Mesenchymal stem cell (in vitro differentiated cells and primary cell): ENCODE results near the gene CTNND1.

Experiments
- DNase-seq: peaks from one replicate; pipeline ENCODE4 v3.0.0-alpha.2; 2013
- H2AFZ ChIP-seq: one replicate; pipeline ENCODE4 v1.6.1; 2013; ENCODE audit warnings: low read depth, mild to moderate bottlenecking, control low read depth, inconsistent platforms, low read length, moderate library complexity
- H2AK5ac ChIP-seq: 2 replicates; pipeline ENCODE4 v1.6.1; 2013; ENCODE audit warnings: low read length, moderate library complexity, mild to moderate bottlenecking, inconsistent platforms; ENCODE audit not compliant: severe bottlenecking
- H2BK120ac ChIP-seq: one replicate; pipeline ENCODE4 v1.6.1; 2013; ENCODE audit warnings: low read depth, mild to moderate bottlenecking, inconsistent platforms, low read length, moderate library complexity
- H2BK12ac ChIP-seq, 2 experiments: one replicate each; pipeline ENCODE4 v1.6.1; 2013; ENCODE audit warnings: inconsistent platforms in 2 of 2, low read length in 2 of 2, mild to moderate bottlenecking in 2 of 2, moderate library complexity in 2 of 2, control low read depth in 1 of 2
- H2BK15ac ChIP-seq: one replicate; pipeline ENCODE4 v1.6.1; 2013; ENCODE audit warnings: mild to moderate bottlenecking, low read depth, inconsistent platforms; ENCODE audit not compliant: poor library complexity, severe bottlenecking
- H2BK5ac ChIP-seq: 2 replicates; pipeline ENCODE4 v1.6.1; 2013; ENCODE audit warnings: low read depth, mild to moderate bottlenecking, low read length, control low read depth, inconsistent platforms; ENCODE audit not compliant: poor library complexity, severe bottlenecking
- H3K14ac ChIP-seq, 2 experiments: one replicate each; pipeline ENCODE4 v1.6.1; 2013; ENCODE audit warnings: inconsistent platforms in 2 of 2, low read length in 2 of 2, control low read depth in 1 of 2, mild to moderate bottlenecking in 1 of 2, moderate library complexity in 1 of 2
- H3K18ac ChIP-seq, 2 experiments: one replicate each; pipeline ENCODE4 v1.6.1; 2013; ENCODE audit warnings: inconsistent platforms in 2 of 2, low read length in 2 of 2, control low read depth in 1 of 2, low read depth in 1 of 2, mild to moderate bottlenecking in 1 of 2
- H3K23ac ChIP-seq, 2 experiments: one replicate each; pipeline ENCODE4 v1.6.1; 2013; ENCODE audit warnings: inconsistent platforms in 2 of 2, low read length in 2 of 2, mild to moderate bottlenecking in 2 of 2, moderate library complexity in 2 of 2, control low read depth in 1 of 2
- H3K27ac ChIP-seq: 2 replicates; pipeline ENCODE4 v1.5.1; 2013; ENCODE audit warnings: mild to moderate bottlenecking, moderate library complexity, low read length, control low read depth, inconsistent platforms; ENCODE audit not compliant: poor library complexity, severe bottlenecking
- H3K27me3 ChIP-seq, 2 experiments: 2 replicates each; pipeline versions ENCODE4 v1.6.1 to v1.7.0; 2013; ENCODE audit warnings: low read length in 2 of 2, mild to moderate bottlenecking in 2 of 2, moderate library complexity in 2 of 2, control low read depth in 1 of 2, inconsistent platforms in 1 of 2; ENCODE audit not compliant: control insufficient read depth in 1 of 2, insufficient read depth in 1 of 2
- H3K36me3 ChIP-seq, 2 experiments: 2 replicates each; pipeline versions ENCODE4 v1.6.1 to v1.7.0; 2013; ENCODE audit warnings: low read length in 2 of 2, control low read depth in 1 of 2, inconsistent platforms in 1 of 2, low read depth in 1 of 2, mild to moderate bottlenecking in 1 of 2; ENCODE audit not compliant: insufficient read depth in 2 of 2, control insufficient read depth in 1 of 2
- H3K4ac ChIP-seq, 2 experiments: one replicate each; pipeline ENCODE4 v1.6.1; 2013; ENCODE audit warnings: inconsistent platforms in 2 of 2, low read length in 2 of 2, mild to moderate bottlenecking in 2 of 2, moderate library complexity in 2 of 2, control low read depth in 1 of 2, low read depth in 1 of 2
- H3K4me1 ChIP-seq: 2 replicates; pipeline ENCODE4 v1.6.1; 2013; ENCODE audit warnings: low read depth, low read length, control low read depth; ENCODE audit not compliant: control insufficient read depth, insufficient read depth
- H3K4me2 ChIP-seq: 2 replicates; pipeline ENCODE4 v1.6.1; 2013; ENCODE audit warnings: low read length, mild to moderate bottlenecking, inconsistent platforms; ENCODE audit not compliant: poor library complexity, severe bottlenecking
- H3K4me3 ChIP-seq, 2 experiments: 2 replicates each; pipeline versions ENCODE4 v1.5.1 to v1.7.0; 2013; ENCODE audit warnings: low read length in 2 of 2, mild to moderate bottlenecking in 2 of 2, control low read depth in 1 of 2, low read depth in 1 of 2; ENCODE audit not compliant: insufficient read depth in 1 of 2
- H3K79me1 ChIP-seq: replicated peaks from 2 replicates; pipeline ENCODE4 v1.6.1; 2013; ENCODE audit warnings: mild to moderate bottlenecking, control low read depth, low read length, inconsistent platforms; ENCODE audit not compliant: poor library complexity, severe bottlenecking
- H3K9ac ChIP-seq: 2 replicates; pipeline ENCODE4 v1.7.0; 2013; ENCODE audit warnings: mild to moderate bottlenecking, low read length, moderate library complexity
- H3K9me3 ChIP-seq: 2 replicates; pipeline ENCODE4 v1.7.0; 2013; ENCODE audit warnings: mild to moderate bottlenecking, low read length; ENCODE audit not compliant: control insufficient read depth
- H4K8ac ChIP-seq: one replicate; pipeline ENCODE4 v1.6.1; 2013; ENCODE audit warnings: inconsistent platforms, mild to moderate bottlenecking, low read length, moderate library complexity
- H4K91ac ChIP-seq: one replicate; pipeline ENCODE4 v1.6.1; 2013; ENCODE audit warnings: mild to moderate bottlenecking, low read length, inconsistent platforms
- WGBS: methylation state at CpG from one replicate; pipeline ENCODE4 v1.1.7; 2013; ENCODE audit warnings: mixed read lengths; 5-methylcytosine and 5-hydroxymethylcytosine counted together

The CTNND1 gene

DNA sequence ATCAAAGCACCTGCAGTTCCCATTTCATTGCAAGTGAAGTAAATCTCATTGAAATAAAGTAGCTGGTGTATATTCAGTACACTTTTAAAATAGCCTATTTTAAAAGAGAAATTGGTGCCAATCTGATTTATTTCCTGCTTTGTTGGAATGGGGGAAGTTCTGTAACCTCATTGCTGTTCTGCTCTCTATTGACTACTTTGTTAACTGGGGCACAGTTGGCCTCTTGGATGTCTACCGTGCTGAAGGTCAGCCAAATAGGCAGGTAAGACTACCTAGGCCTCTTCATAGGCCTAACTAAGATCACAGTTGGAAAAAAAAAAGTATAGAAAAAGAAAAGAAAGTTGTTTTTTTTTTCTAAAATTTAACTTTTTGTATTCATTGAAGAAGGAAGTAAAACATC lies 9.2 kb downstream of the CTNND1 start:
- Histone ChIP-seq H3K79me1 (no peaks in the 10 kb centered on the region), H2BK120ac (no peak overlapping the region), H3K4me2 (no peak overlapping the region), H2AK5ac (no peak overlapping the region), H3K4me1 (peaks cover 5% of the 10 kb centered on the region), H2BK12ac (no peak overlapping the region), H4K91ac (no peak overlapping the region), H3K9me3 (no peaks in the 10 kb centered on the region), H3K23ac (no peak overlapping the region), H4K8ac (no peak overlapping the region), H2AFZ (no peak overlapping the region), H3K4ac (no peak overlapping the region), H3K36me3 (no peaks in the 10 kb centered on the region), H3K18ac (no peak overlapping the region), H3K14ac (no peak overlapping the region), H3K27me3 (no peaks in the 10 kb centered on the region), H2BK15ac (no peak overlapping the region), H2BK5ac (no peak overlapping the region), H3K4me3 (no peak overlapping the region), H3K27ac (no peak overlapping the region), H3K9ac (no peak overlapping the region)
- WGBS = no CpG with 5 or more reads among the region's 1 CpG
- DNase-seq = no peak

DNA sequence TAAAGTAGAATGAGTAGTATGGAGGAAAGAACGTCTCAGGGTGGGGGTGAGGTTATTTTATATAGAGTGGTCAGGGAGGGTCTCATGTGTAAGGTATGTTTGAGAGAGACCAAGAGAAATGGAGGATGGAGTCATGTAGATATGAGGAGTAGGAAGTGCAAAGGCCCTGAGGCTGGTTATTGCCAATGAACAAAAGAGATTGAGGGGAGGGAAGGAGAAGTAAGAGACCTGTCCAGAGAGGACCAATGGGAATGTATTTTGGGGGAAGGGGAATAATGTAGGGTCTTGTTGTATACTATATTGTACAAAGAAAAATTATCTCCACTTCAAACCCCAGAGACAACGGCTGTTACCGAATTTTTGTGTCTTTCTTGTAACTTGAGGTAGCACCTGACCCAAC lies 9.8 kb downstream of the CTNND1 start:
- Histone ChIP-seq H2AK5ac (no peak overlapping the region), H3K4me2 (no peak overlapping the region), H3K27me3 (no peaks in the 10 kb centered on the region), H4K8ac (no peak overlapping the region), H3K36me3 (no peaks in the 10 kb centered on the region), H3K23ac (no peak overlapping the region), H3K9me3 (no peaks in the 10 kb centered on the region), H3K79me1 (no peaks in the 10 kb centered on the region), H2BK15ac (no peak overlapping the region), H2BK12ac (no peak overlapping the region), H3K4me1 (peaks cover 4% of the 10 kb centered on the region), H2BK120ac (no peak overlapping the region), H3K14ac (no peak overlapping the region), H3K9ac (no peak overlapping the region), H2BK5ac (no peak overlapping the region), H2AFZ (no peak overlapping the region), H3K18ac (no peak overlapping the region), H3K27ac (no peak overlapping the region), H3K4me3 (no peak overlapping the region), H3K4ac (no peak overlapping the region), H4K91ac (no peak overlapping the region)
- no peak for DNase-seq
- WGBS = 86% methylated on average over 1 of the region's 3 CpGs

DNA sequence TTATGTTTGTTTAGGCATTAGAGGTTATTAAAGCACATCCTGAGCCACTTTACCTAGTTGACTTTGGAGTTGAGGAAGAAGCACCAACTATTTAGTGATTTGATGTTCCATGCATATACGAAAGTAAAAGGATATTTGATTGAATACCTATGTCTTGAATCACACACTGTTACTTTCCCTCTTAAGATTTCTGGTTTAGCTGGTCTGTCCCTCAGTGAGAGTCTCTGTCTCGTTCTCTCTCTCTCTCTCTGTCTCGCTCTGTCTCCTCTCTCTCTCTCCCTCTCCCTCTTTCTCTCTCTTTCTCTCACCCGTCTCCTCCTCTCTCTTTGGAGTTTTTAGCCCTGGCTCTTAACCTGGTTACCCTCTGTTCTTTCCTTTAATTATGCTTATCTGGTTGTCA lies 11.0 kb downstream of the CTNND1 start:
- Histone ChIP-seq H3K79me1 (no peaks in the 10 kb centered on the region), H3K4me2 (no peak overlapping the region), H3K23ac (no peak overlapping the region), H2BK15ac (no peak overlapping the region), H3K14ac (no peak overlapping the region), H3K4me1 (peaks cover 8% of the 10 kb centered on the region), H3K9me3 (no peaks in the 10 kb centered on the region), H2AFZ (no peak overlapping the region), H3K18ac (no peak overlapping the region), H3K36me3 (no peaks in the 10 kb centered on the region), H3K27me3 (no peaks in the 10 kb centered on the region), H2BK12ac (no peak overlapping the region), H2BK5ac (no peak overlapping the region), H4K91ac (no peak overlapping the region), H3K9ac (no peak overlapping the region), H3K4me3 (no peak overlapping the region), H2BK120ac (no peak overlapping the region), H4K8ac (no peak overlapping the region), H3K4ac (no peak overlapping the region), H3K27ac (no peak overlapping the region), H2AK5ac (no peak overlapping the region)
- peak; percentile 55 for DNase-seq
- 64% methylated on average over 4 of the region's 4 CpGs for WGBS

DNA sequence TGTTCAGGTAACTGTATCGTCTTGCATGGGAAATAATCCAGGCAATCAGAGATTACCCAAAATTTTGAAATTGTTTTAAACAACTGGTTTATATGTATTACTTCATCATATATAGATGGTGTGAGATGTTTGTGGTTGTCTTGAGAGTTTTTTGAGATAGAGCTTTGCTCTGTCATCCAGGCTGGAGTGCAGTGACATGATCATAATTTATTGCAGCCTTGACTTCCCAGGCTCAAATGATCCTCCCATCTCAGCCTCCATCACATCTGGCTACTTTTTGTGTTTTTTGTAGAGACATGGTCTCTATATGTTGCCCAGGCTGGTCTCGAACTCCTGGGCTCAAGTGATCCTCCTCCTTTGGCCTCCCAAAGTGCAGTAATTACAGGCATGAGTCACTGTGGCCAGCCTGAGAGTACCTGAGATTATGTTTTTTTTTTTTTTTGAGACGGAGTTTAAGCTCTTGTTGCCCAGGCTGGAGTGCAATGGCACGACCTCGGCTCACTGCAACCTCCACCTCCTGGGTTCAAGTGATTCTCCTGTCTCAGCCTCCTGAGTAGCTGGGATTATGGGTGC lies 11.5 kb downstream of the CTNND1 start:
- no peaks in the 10 kb centered on the region for H3K36me3 ChIP-seq
- DNase-seq = peak; percentile 15
- 88% methylated on average over 4 of the region's 5 CpGs for whole genome bisulfite sequencing
- H2AK5ac ChIP-seq = no peak overlapping the region
- H2BK5ac ChIP-seq = no peak overlapping the region
- H3K14ac ChIP-seq = no peak overlapping the region
- no peak overlapping the region for H3K4ac ChIP-seq
- H3K27ac ChIP-seq = peak overlapping the region; percentile 20
- no peak overlapping the region for H2AFZ ChIP-seq
- no peak overlapping the region for H4K91ac ChIP-seq
- H3K18ac ChIP-seq = peak overlapping the region in 1 of 2 experiments; percentile 33
- no peaks in the 10 kb centered on the region for H3K9me3 ChIP-seq
- no peak overlapping the region for H2BK15ac ChIP-seq
- no peak overlapping the region for H4K8ac ChIP-seq
- H3K79me1 ChIP-seq = no peaks in the 10 kb centered on the region
- H3K4me3 ChIP-seq = no peak overlapping the region
- H3K9ac ChIP-seq = no peak overlapping the region
- H2BK120ac ChIP-seq = no peak overlapping the region
- no peak overlapping the region for H3K23ac ChIP-seq
- H3K4me1 ChIP-seq = peaks cover 10% of the 10 kb centered on the region
- no peaks in the 10 kb centered on the region for H3K27me3 ChIP-seq
- no peak overlapping the region for H2BK12ac ChIP-seq
- no peak overlapping the region for H3K4me2 ChIP-seq
